MG63 (cell line): ENCODE data around the gene ATXN7L2. TPM values are rescaled to one million over a fixed set of nuclear protein-coding genes. Genes with fewer than 3 reads are reported as not detected.

Source experiments
- DNase-seq: peaks from one replicate; pipeline ENCODE4 v3.0.0-alpha.2; 2020
- H3K27me3 ChIP-seq: fragments of 250-450 bp; sonication (Bioruptor Pico); 2 replicates; pipeline ENCODE4 v1.5.1; 2020; ENCODE audit warnings: mild to moderate bottlenecking, moderate library complexity
- H3K36me3 ChIP-seq: fragments of 250-450 bp; sonication (Bioruptor Pico); 2 replicates; pipeline ENCODE4 v1.5.1; 2020; ENCODE audit warnings: mild to moderate bottlenecking, moderate library complexity
- H3K4me3 ChIP-seq: fragments of 250-450 bp; sonication (Bioruptor Pico); 2 replicates; pipeline ENCODE4 v1.5.1; 2020; ENCODE audit warnings: mild to moderate bottlenecking, moderate library complexity
- H3K9me3 ChIP-seq: fragments of 250-450 bp; sonication (Bioruptor Pico); 2 replicates; pipeline ENCODE4 v1.5.1; 2020; ENCODE audit warnings: mild to moderate bottlenecking, moderate library complexity
- total RNA-seq: library from RNA; depleted of rRNA; stranded (reverse); fragments of >200 nt; shearing (Covaris generic); gene quantifications from 2 replicates; pipeline ENCODE4 v1.2.3, GENCODE V29; 2014; ENCODE audit warnings: low replicate concordance

Gene ATXN7L2
- total RNA-seq, 1 experiment from 2014 or later, result 10.4 TPM

- H3K4me3 ChIP-seq, result no peak overlapping the region
- H3K27me3 ChIP-seq, result no peaks in the 10 kb centered on the region
- DNase-seq, result no peak
- H3K36me3 ChIP-seq, result no peaks in the 10 kb centered on the region
- no peaks in the 10 kb centered on the region for H3K9me3 ChIP-seq
These were observed 46.3 kb downstream of the ATXN7L2 start for GRCh38 chr1:109529881-109530456.

DNA sequence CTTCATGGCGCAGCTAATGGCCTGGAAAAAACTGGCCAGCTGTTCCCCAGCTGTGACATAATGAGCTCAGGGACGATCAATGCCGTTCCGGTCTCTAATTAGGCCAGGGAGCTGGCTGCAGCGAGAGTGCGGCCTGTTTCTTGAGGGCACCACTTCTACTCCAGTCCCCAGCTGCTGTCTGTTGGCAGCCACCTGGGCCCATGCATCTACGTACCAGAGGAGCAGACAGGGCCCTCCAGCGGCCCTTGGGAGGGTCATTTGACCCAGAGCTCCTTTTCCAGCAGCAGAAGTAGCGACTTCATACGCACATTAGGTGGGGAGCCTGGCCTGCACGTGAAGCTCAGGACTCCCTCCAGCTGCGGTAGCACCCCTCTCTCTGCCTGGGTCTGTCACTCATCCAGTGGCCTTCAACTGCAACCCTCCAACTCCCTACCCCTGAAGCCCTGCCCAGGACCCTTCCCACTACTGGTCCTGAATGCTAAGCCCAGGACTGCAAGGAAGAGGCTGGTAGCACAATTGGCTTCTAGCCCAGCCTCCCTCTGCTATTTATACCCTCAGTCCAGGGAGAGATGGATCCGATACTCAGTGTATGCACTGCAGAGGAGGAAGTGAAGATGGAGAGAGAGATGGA, 46.9 kb downstream of the ATXN7L2 start:
- Histone ChIP-seq H3K9me3 (no peaks in the 10 kb centered on the region), H3K36me3 (no peaks in the 10 kb centered on the region), H3K27me3 (no peaks in the 10 kb centered on the region), H3K4me3 (no peak overlapping the region)
- DNase-seq, result no peak

DNA sequence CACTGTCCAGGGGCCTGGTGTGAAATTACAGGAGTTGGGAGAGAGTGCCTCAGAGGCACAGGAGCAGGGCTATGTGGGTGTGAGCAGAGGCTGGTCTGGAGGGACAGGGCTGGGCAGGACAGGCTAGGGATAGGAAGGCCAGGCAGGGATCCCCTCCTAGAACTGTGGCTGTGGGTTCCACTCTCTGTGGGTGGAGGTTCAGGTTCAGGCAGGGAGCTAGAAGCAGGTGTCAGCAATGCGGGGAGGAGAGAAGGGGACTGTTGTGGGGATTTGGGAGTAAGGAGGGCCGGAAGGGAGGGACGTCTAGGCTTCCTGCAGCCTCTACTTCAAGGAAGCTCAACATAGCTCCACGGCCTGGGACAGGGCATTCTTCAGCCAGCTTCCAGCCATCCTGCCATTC, 47.7 kb downstream of the ATXN7L2 start:
- no peak for DNase-seq
- H3K4me3 ChIP-seq, result no peak overlapping the region

GRCh38 chr1:109531826-109532364, 48.2 kb downstream of the ATXN7L2 start:
- no peak overlapping the region for H3K4me3 ChIP-seq
- DNase-seq, result no peak

More for the DNA sequence above, 47.7 kb downstream of the ATXN7L2 start:
- Histone ChIP-seq H3K27me3 (no peaks in the 10 kb centered on the region), H3K9me3 (no peaks in the 10 kb centered on the region), H3K36me3 (no peaks in the 10 kb centered on the region)

DNA sequence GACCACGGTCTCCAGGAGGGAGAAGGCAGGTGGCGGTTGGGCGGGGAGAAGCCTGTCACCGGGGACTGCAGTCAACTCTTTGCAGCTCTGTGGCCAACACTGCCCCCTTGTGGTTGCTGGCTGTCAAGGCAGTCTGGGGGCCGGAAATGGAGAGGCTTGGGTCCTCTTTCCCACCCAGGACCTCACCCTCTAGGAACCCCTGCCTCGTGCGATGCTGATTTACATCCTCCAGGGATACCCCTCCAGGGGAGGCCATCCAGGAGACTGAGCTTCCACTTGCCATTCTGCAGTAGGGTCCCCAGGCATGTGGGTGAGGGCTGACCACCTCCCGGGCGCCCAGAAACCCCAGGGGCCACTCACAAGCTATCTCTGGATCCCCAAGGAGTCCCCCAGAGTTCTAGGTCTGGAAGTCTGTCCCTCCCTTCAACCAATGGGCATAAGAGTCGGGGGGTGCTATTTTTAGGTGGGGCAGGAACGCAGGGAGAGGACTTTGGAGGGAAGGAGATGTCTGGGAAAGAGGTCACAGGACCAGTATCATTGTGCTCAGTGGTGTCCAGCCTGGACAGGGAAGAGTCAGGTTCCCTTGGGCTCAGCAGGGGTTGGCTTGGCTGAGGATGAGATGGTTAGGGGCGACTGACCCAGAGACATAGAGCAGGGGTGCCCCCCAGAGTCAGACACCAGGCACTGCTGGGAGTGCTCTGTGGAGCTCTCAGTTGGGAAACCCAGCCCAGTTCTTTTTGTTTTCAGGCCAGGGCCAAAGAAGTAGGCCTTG, 48.8 kb downstream of the ATXN7L2 start:
- H3K4me3 ChIP-seq, result no peak overlapping the region
- H3K36me3 ChIP-seq, result no peaks in the 10 kb centered on the region
- no peaks in the 10 kb centered on the region for H3K27me3 ChIP-seq
- peak; percentile 81 for DNase-seq
- H3K9me3 ChIP-seq, result no peaks in the 10 kb centered on the region

More at GRCh38 chr1:109531826-109532364, 48.2 kb downstream of the ATXN7L2 start:
- Histone ChIP-seq H3K36me3 (no peaks in the 10 kb centered on the region), H3K27me3 (no peaks in the 10 kb centered on the region), H3K9me3 (no peaks in the 10 kb centered on the region)

- no peak overlapping the region for H3K4me3 ChIP-seq
- no peaks in the 10 kb centered on the region for H3K9me3 ChIP-seq
- DNase-seq, result no peak
- no peaks in the 10 kb centered on the region for H3K36me3 ChIP-seq
- H3K27me3 ChIP-seq, result no peaks in the 10 kb centered on the region
These were observed 50.7 kb downstream of the ATXN7L2 start for GRCh38 chr1:109534307-109534858.

GRCh38 chr1:109535481-109535880, 51.8 kb downstream of the ATXN7L2 start:
- Histone ChIP-seq H3K27me3 (no peaks in the 10 kb centered on the region), H3K4me3 (no peak overlapping the region), H3K36me3 (no peaks in the 10 kb centered on the region), H3K9me3 (no peaks in the 10 kb centered on the region)
- DNase-seq, result no peak

GRCh38 chr1:109535971-109536491, 52.3 kb downstream of the ATXN7L2 start:
- no peak for DNase-seq

DNA sequence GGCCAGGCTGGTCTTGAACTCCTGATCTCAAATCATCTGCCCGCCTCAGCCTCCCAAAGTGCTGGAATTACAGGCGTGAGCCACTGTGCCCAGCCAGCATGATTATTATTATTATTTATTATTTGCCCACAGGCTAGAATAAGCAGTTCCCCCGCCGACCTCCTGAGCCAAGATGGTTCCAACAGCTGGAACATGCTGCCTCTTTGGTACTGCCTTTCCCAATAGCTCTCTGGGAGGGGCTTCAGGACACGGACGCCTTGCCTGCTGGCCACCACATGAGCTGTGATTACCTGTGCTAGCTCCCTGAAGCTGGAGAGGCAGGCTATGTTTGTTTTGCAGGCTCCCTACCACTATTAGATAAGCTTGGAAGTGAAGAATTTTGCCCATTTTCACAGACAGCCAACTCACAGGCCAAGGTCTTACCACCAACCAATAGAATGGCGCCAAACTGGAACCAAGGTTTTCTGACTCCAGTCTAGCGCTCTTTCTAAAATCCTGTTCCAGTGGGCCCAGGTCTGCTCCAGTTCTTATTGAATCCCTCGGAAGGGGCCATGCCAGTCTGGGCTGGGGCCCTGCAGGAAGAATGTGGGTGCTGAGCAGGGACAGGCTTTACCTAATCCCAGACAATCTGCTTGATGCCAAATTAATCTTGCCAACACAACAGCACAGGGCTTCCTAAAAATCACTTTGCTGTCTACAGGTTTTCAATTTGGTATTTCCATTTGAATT, 53.9 kb downstream of the ATXN7L2 start:
- Histone ChIP-seq H3K9me3 (no peaks in the 10 kb centered on the region), H3K4me3 (no peak overlapping the region), H3K27me3 (peaks cover 4% of the 10 kb centered on the region), H3K36me3 (no peaks in the 10 kb centered on the region)
- no peak for DNase-seq

More at GRCh38 chr1:109535971-109536491, 52.3 kb downstream of the ATXN7L2 start:
- Histone ChIP-seq H3K4me3 (no peak overlapping the region), H3K9me3 (no peaks in the 10 kb centered on the region), H3K27me3 (no peaks in the 10 kb centered on the region; the same call in 1 of the 2 replicates), H3K36me3 (no peaks in the 10 kb centered on the region)

DNA sequence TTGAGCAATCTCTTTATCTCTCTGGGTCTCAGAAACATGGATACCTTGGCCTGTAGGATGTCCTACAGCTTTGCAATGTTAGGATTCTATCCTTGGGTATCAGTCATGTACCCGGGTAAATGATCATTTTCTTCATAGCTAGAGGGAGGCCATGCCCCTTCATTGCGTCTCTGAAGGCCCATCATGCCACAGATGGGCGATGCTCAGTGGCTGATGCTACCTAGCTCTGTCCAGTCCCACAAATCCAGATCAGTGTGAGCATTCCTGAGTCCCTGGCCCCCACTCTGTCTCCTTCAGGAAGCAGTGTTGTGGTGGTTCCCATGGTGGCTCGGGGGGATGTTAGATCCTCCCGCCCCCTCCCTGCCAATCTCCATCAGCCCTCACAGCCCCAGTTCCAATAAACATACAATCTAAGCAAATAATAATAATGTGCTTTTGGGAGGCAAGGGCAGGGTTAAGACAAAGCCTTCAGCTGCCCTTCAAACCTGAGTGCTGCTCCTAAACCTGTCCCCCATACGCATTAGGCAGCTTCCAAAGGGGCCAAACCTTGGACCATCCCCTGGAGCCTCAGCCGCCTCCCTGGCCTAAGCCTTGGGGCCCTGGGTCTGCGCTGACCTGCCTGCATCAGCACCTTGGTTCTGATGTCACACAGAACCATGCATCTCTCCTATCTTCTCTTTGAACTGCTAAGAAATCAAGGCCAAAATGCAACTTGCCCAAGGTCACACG, 55.3 kb downstream of the ATXN7L2 start:
- H3K9me3 ChIP-seq, result no peaks in the 10 kb centered on the region
- H3K36me3 ChIP-seq, result no peaks in the 10 kb centered on the region
- H3K4me3 ChIP-seq, result no peak overlapping the region
- DNase-seq, result no peak
- H3K27me3 ChIP-seq, result peaks cover 4% of the 10 kb centered on the region

- Histone ChIP-seq H3K9me3 (no peaks in the 10 kb centered on the region), H3K27me3 (peaks cover 4% of the 10 kb centered on the region), H3K36me3 (no peaks in the 10 kb centered on the region), H3K4me3 (no peak within 1 kb of the TSS)
- no peak for DNase-seq
These were observed 56.0 kb downstream of the ATXN7L2 start, which contains the start of gene GPR61 for GRCh38 chr1:109539676-109540075. TSS of gene GPR61 (plus strand) at chr1:109539872. CDS start at chr1:109543023, 3,151 bp downstream.

- H3K9me3 ChIP-seq, result no peaks in the 10 kb centered on the region
- H3K36me3 ChIP-seq, result no peaks in the 10 kb centered on the region
- no peak for DNase-seq
- peaks cover 4% of the 10 kb centered on the region for H3K27me3 ChIP-seq
- H3K4me3 ChIP-seq, result no peak overlapping the region
These were observed 57.4 kb downstream of the ATXN7L2 start for GRCh38 chr1:109541102-109541501.
